ENCODE measurements around the gene PIEZO2. TPM values are rescaled to one million over a fixed set of nuclear protein-coding genes. Genes with fewer than 3 reads are reported as not detected.
A peak's percentile ranks its signal among the peaks of the same experiment; 100 is the strongest.
"Not testable (repeated sequence)": the region's sequence is repeated elsewhere in the genome, so short reads cannot be mapped to it uniquely, and the experiment has no call there.

The PIEZO2 gene
- total RNA-seq, 1 experiment from 2014 or later = not detected

DNA sequence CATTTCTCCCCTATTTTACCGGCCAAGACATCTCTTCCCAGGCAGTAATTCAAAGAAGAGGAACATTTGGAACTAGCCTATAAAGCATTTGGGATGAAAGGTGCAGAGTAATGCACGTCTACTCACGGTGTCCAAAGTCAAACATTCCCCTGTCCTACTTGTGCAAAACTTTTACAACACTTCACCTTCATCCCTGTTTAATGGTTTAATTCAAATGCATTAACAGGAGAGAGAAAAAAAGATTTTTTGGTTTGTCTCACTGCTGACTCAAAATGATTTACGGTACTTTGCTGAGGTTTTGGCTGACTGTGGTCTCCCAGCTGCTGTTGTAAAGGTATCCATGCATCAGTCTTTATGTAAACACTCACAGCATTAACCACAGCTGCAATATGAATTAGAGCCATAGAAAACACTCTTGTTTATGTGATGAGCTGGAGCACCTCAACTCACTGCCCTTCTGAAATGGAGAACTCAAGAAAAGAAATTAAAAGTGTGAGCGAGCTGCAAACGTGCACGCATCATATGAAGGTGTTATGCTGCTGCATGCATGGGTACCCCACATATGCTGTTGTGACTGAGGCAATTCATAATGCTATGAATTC, 220.5 kb downstream of the PIEZO2 start:
- no peak for DNase-seq (ENCODE audit: low spot score)

DNA sequence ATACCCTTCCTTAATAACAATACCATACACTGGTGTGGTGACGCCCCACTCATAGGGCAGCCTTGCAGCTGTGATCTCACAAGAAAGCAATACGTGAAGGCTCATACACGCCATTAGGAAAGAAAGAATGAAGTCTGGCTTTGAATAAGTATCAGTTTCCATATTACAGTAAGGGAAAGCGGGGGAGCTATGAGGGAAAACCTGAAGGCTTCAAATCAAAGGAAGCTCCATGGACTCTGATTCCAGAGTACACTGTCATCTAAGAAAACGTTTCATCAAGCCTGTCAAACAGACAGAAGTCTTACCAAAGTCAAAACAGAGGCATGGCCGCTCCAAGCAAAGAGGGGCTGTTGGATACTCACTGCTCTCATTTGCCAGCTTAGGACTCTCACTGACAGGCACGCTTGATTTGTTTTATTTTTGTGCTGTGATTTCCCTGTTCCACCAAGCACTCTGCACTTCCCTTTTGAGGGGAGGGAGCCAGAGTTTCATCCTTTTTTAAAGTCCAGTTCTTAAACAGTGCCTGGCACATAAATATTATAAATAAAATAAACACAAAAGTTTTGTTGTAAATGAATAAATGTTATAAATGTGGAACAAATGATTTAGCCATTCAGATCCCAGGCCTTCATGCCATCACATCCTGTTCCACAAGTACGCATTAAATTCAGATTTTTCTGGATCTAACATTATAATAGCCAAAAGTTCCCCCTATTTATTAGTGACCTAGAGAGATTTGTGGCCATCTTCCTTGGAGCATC, 221.2 kb downstream of the PIEZO2 start:
- DNase-seq (ENCODE audit: low spot score) = no peak

DNA sequence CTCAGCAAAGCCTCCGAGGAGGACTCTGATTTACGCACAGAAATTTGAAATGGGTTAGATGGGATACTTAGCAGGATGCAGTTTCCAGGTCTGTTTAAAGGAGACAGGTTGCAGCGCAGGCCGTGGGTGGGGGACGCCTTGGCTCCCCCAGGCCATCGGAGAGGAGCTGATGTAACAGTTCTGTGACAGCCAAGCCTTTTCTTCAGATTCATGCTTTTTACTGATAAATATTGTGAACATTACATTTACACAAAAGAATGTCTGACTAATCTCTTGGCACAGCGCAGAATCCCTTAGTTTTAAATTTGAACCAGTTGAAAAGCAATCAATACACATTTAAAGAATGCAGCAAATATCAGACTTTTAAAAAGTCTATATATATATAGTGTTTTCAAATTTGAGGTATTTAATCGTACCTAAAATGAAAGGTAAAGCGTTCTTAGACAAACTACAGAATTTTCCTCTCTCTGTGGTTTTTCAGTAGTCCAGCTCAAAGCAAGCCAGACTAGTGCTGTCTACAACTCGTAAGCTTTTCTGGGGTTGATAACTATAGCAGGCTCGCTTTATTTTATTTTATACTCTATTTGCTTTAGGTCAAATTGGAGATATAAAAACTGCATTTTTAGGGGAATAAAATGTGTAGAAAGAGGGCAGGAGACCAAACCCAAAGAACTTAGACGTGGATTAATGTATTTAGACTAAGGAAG, 221.9 kb downstream of the PIEZO2 start:
- DNase-seq (ENCODE audit: low spot score) = no peak

DNA sequence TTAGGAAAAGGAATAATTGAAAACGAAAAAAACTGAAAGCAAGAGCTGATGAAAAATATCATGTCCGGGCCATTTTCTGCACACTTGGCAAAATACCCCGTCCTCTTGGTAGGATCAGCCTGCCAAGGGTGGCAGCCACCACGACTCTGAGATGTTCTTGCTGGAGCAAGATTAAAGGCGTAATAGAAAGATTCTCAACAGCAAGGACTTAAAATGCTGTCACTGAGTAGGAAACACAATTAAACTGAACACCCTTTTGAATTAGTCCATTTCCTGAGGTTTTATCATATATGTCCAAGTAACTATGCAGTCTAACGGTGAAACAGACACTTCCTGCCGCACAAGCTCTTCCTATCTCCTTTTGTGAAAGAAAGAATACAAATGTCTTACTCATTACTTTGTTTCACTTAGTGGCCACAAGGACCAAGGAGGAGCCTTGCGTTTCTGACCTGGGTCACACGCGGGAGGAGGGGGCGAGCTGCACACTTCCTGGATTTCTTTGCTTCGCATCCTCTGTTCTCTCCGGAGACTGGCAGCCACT, 222.7 kb downstream of the PIEZO2 start:
- no peak for DNase-seq (ENCODE audit: low spot score)

DNA sequence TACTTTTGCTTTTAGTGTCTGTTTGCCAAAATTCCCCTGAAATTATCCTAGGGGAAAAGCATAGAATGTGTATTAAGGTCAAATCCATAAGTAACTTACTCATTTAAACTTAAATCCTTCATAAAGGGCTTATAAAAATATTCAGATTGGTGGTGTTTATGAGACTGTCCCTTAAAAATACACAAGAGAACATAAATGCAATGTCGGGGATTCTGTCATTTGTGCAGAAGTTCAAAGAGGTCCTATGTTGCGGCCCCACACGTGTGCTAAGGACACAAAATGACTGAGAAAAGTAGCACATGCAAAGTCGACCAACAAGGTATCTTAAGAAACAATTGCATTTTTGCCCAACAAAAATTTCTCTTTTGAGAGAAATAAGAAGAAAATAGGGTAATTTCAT, 225.1 kb downstream of the PIEZO2 start:
- no peak for DNase-seq (ENCODE audit: low spot score)

DNA sequence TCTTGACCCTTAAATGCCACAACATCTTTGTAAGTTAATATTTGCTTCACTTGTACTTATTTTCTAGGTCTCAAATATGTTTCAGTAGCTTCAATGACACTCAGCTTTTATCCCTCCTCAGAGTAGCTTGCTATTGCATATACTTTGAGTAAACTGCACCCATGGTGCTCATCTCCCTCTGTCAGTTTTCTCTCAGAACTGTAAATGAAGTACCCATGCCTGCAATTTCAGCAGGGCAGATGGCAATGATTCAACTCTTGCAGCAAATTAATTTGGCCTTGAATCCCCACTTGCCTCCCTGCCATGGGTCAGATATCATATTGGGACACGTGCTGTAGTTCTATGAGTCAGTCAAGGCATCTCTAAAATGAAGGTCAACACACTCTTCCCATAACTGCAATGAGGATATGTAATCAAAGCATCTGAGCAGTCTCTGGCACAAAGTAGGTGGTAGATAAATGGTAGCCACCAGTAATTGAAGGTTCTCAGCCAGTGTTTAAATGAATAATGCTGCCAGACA, 225.8 kb downstream of the PIEZO2 start:
- no peak for DNase-seq (ENCODE audit: low spot score)

DNA sequence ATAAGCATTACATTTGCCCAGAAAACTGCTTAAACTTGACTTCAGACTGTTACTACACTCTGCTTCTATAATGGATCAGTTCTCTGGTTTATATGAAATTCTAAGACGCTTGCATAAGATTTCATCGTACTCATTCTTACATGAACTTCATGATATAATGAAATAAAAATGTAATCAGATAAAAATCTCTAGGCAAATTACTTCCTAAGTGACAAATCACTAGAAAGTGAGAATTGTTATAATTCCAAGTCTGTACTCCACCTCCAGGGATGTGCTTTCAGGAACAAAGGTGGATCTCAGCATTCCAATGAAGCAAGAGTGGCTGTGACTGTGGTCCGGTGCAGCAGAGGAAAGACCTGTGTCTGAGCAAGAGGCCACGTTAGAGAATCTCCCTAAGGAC, 226.2 kb downstream of the PIEZO2 start:
- no peak for DNase-seq (ENCODE audit: low spot score)

DNA sequence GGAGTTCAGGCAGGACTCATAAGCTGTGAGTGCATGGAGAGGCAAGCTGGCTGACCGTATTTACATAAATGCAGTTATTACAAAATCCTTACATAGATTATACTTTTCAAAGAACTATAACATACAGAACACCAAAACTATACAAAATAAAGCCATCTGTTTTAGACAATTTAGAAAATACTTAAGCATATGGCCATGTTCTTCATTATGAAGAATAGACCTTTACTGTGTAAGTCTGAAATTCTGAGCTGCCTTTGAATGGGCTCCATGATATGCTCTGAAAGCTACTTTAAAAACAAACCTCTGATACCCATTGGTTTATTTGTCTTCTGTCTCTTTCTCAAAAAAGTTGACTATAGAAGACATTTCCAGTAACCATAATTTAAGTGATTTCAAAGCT, 226.7 kb downstream of the PIEZO2 start:
- DNase-seq (ENCODE audit: low spot score) = not testable (repeated sequence)

DNA sequence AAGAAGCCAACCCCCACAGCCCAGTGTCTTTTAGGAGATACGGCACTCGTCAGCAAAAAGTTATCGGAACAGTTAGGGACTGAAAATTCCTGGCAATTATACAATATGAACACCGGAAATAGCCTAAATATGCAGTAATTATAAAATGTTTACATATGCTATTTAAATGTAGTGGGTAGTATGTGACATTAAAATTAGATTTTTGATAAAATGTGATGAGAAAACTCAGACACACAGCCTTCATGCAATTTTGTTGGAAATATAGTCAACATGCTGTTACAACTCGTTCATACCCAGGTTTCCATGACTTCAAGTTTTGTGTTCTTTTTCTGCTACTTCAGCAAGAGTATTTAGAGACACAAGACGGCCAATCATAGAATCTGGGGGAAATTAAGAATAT, 229.1 kb downstream of the PIEZO2 start:
- DNase-seq (ENCODE audit: low spot score) = not testable (repeated sequence)

DNA sequence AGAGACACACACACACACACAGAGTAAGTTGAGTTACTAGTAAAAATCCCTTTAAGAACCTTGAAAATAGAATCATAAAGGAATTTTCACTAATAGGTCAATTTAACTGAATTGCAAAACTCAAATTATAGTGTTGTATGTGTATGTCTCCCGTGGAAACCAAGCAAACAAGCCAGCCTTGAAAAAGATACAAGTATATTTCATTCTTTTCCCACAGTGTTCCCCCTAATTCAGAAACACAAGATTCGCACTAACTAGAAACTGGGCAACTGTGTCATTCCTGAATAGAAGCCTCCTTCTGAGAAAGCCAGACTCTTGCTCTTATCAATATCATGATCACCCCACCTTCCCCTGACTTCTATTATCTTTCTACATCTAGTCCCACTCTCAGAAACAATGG, 229.5 kb downstream of the PIEZO2 start:
- no peak for DNase-seq (ENCODE audit: low spot score)

DNA sequence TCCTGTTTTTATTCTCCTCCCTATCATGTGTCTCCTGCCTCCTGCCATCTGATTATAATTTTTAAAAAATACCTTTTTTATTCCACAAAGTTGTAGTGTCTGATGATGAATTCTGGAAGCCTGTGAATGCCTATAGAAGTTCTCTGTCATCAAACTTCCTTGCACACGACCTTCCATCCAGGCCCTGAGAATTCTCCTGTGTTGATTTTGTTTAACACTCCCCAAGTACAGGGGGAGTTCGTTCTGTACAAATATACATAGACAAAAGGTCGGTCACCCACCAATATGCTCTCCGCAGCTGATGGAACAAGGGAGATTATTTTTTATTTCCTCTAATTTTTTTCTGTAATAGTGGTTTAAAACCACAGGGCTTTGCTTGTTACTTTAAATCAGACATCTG, 232.5 kb downstream of the PIEZO2 start:
- no peak for DNase-seq (ENCODE audit: low spot score)

DNA sequence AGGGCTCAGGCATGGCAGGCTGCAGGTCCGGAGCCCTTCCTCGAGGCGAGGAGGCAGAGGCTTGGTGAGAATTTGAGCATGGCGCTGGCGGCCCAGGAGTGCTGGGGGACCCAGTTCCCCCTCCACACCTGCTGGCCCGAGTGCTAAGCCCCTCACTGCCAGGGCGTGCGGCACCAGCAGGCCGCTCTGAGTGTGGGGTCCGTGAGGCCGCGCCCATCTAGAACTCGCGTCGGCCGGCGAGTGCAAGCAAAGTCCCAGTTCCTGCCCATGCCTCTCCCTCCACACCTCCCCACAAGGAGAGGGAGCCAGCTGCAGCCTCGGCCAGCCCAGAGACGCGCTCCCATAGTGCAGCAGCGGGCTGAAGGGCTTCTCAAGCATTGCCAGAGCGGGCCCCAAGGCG, 233.0 kb downstream of the PIEZO2 start:
- no peak for DNase-seq (ENCODE audit: low spot score)

DNA sequence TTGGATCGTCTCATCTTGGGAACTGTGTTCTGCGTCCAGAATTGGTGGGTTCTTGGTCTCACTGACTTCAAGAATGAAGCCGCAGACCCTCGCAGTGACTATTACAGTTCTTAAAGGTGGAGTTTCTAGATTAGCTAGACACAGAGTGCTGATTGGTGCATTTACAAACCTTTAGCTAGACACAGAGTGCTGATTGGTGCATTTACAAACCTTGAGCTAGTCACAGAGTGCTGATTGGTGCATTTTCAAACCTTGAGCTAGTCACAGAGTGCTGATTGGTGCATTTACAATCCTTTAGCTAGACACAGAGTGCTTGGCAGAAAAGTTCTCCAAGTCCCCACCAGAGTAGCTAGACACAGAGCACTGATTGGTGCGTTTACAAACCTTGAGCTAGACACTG, 233.6 kb downstream of the PIEZO2 start:
- not testable (repeated sequence) for DNase-seq (ENCODE audit: low spot score)

DNA sequence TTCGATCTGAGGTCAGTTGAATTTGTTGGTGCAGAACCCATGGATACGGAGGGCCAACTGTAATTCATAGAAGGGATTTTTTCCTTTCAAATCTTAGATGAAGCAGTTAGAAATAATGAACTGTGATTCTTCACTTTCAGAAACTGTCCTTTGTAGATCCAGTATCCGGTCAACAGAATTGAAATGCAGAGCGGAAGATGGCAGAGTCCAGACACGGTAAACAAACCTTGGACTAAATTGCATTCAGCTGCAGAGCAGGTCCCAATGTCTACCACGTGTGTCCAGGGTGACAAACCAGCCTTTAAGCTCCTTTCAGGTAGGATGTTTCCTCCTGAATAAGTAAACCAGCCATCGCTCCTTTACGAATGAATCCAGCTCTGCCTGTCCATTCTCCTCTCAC, 234.8 kb downstream of the PIEZO2 start:
- not testable (repeated sequence) for DNase-seq (ENCODE audit: low spot score)

DNA sequence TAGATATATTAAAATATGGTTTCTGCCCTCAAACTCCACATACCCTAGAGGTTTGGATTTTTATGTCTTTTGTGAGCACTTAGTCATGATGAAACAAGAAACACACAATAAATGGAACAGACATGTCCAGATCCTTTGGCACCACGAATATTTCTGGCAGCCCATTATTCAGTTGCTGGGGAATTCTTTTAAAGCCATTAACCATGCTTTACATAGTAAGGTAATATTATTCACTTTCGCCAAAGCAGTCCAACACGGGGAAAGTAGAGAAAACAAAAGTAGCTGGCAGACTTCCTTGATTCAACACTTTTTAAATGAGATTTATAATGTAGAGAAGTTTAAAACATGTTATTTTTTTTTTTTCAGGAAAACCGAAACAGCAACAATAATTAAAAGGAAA, 235.4 kb downstream of the PIEZO2 start:
- no peak for DNase-seq (ENCODE audit: low spot score)

DNA sequence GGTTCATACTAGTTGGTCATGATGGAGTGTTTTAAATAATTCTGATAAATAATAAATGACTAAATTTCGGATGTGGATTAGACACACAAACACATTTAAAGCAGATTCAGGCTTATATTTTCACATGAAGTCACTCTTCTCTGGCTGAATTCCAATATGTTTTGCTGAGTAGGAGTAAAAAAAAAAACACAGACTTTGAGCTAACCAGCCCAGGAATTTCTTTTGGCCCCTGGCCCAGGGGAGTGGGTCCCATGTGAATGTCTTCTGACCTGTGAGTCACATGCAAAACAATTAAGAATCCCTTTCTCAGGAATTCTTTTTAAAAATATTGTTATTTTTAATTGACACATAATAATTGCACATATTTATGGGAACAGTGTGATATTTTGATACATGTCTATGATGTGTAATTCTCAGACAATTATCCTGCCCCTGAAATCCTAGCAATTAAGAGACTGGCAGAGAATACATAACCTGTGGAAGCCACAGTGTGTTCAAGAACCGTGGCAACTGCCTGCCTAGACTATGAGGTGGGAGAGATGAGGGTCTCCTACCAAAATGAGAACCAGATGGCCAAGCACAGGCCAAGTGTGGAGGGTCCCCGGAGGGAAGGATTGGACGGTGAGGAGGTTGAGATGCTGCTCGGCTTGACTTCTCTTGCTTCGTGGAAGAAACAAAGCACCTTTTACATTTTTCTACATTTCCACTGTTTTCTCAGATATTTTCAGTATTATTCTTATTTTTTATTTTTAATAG, 236.4 kb downstream of the PIEZO2 start:
- DNase-seq (ENCODE audit: low spot score) = no peak

DNA sequence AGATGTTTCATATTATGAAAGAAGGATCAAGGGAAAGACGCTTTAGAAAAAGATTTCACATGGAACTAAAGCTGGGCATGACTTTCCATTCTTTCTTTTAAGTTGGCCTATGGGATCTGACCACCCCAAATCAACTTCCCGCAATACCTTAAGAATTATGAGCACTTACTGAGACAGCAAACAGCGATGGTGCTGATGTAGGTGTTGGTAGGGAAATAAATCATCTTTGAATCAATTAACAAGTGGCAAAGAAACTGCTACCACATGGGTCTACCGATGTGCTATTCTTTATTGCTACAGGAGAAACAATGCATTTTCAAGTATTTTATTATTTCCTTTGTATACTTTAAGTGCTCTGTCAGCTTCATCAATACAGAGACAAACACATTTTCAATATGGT, 239.6 kb downstream of the PIEZO2 start:
- no peak for DNase-seq (ENCODE audit: low spot score)

DNA sequence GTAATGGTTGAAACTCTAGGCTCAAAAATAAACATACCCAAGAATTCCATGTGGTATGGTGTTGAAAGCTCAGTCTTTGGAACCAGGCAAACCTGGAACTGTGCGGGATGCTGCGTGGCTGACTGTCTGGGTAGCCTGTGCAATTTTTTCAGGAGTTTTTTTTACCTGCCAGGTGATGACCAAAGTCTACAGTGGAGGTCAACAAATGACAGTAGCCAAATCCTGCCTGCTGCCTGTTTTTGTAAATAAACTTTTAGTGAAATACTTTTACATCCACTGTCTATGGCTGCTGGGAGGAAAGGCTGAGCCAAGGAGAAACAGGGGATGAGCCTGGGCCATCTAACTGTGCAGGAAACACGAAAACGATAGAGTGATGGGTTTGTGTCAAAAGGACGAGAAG, 240.6 kb downstream of the PIEZO2 start:
- no peak for DNase-seq (ENCODE audit: low spot score)

DNA sequence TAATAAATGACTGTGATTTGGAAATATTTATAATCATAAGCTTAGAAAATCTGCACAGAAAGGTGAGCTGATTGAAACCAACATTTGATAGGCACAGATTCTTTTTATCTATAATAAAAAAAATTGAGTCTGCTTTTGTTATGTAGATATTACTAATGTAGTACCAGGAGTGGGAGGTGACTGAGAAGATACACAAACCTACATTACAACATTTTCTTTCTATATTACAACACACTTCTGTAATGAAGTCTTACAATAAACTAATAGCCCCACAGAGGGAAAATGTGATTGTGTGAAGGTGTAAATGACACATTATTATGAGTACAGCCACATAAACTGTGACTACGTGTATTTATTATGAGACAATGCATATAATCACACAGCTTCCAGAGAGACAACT, 241.6 kb downstream of the PIEZO2 start:
- no peak for DNase-seq (ENCODE audit: low spot score)

DNA sequence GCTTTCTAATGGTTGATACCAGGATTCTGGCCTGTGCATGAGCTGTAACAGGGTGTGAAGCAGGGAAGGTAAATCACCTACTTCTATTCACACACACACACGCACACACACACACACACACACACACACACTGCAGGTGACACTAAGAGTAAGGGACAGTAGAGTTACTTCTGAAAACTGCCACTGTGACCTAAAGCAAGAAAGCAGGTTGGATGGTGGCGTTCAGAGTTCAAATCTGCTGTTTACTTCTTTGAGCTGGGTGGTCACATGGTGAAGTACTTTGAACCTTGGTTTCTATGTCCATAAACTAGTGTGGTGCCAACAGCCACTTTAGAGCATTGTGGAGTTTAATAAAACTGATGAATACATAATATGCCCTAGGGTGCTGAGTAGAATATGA, 248.0 kb downstream of the PIEZO2 start:
- DNase-seq (ENCODE audit: low spot score) = no peak

DNA sequence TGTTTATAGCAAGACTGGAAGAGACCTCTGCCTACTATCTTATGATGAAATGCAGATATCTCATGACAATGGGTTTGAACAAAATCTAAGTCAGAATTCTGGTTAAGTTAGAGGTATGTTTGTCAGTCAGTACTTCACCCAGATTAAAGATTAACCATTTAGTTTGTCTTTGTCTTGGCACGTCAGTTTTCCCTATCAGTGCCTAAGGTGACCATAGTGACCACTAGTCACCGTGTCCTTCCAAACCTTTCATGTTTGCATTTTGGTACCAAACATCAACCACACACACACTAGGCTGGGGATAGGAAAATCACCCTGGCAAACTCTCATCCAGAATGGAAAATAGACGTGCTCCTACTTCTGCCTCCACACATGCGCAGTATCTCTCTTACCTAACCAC, 248.9 kb downstream of the PIEZO2 start:
- peak; percentile 19 for DNase-seq (ENCODE audit: low spot score)

DNA sequence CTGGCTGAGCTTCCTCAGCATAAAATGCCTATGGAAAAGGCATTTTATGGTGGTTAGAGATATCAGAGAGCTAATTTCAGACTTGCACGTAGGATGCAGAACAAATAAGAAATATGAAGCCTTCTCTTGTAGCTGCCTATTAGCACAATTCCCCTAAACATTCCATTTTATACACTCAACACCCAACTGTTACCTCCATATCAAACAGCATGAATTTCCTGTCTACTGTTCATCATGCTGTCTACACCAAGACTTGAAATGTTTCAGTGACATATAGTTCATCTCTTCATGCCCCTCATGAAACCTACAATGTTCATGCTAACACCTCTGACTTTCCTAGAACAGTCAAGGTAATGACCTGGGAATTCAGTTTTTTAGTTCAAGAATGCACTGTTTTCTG, 249.9 kb downstream of the PIEZO2 start:
- no peak for DNase-seq (ENCODE audit: low spot score)

All from HT-29 (cell line).